AG04449 (cell line): ENCODE data around the gene SLC7A6.
A peak's percentile ranks its signal among the peaks of the same experiment; 100 is the strongest.

Experiments
- CTCF ChIA-PET: fragments of 350-600 bp; formaldehyde crosslinking; extraction: SDS; loops from one replicate; lab custom pipeline; 2021; ENCODE audit warnings: antibody characterized with exemption; lab: Yijun Ruan, JAX
- POLR2A ChIA-PET: fragments of 400-600, 350-600 bp; formaldehyde crosslinking; extraction: SDS; loops from one replicate; lab custom pipeline; 2020; ENCODE audit warnings: antibody characterized with exemption, inconsistent platforms; lab: Yijun Ruan, JAX
- DNase-seq: peaks from one replicate; pipeline ENCODE4 v3.0.0-alpha.2; 2010; ENCODE audit warnings: low read depth, low spot score
- H3K4me3 ChIP-seq: 2 replicates; pipeline ENCODE4 v1.5.1; 2011; ENCODE audit warnings: low read depth, mild to moderate bottlenecking, control low read depth, low read length
- TF ChIP-seq, protein P1 (sequence below): IDR thresholded peaks from one replicate; pipeline ENCODE4 v1.5.1; 2011; ENCODE audit warnings: mild to moderate bottlenecking, moderate library complexity, low read length, control low read depth, inconsistent platforms; ENCODE audit not compliant: insufficient read depth; ENCODE audit errors: missing control alignments

SLC7A6 gene

GRCh38 chr16:68310437-68310773 is 46.1 kb downstream of the SLC7A6 start:
- ChIA-PET POLR2A (interaction anchor here (0.7 to 1.8 kb wide), 12 partner anchors 10 to 73 kb away, joined by 3 to 19 read pairs (median 6); partner anchors contain the start of genes PLA2G15 and SLC7A6), CTCF (interaction anchor here (1.2 to 2.4 kb wide), 5 partner anchors 10 to 48 kb away, joined by 3 to 34 read pairs (median 4); partner anchors contain the start of gene SLC7A6)
- TF ChIP-seq, protein P1, sequence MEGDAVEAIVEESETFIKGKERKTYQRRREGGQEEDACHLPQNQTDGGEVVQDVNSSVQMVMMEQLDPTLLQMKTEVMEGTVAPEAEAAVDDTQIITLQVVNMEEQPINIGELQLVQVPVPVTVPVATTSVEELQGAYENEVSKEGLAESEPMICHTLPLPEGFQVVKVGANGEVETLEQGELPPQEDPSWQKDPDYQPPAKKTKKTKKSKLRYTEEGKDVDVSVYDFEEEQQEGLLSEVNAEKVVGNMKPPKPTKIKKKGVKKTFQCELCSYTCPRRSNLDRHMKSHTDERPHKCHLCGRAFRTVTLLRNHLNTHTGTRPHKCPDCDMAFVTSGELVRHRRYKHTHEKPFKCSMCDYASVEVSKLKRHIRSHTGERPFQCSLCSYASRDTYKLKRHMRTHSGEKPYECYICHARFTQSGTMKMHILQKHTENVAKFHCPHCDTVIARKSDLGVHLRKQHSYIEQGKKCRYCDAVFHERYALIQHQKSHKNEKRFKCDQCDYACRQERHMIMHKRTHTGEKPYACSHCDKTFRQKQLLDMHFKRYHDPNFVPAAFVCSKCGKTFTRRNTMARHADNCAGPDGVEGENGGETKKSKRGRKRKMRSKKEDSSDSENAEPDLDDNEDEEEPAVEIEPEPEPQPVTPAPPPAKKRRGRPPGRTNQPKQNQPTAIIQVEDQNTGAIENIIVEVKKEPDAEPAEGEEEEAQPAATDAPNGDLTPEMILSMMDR: no peak
- DNase-seq: no peak
- peak overlapping the region; percentile 96 for H3K4me3 ChIP-seq

DNA sequence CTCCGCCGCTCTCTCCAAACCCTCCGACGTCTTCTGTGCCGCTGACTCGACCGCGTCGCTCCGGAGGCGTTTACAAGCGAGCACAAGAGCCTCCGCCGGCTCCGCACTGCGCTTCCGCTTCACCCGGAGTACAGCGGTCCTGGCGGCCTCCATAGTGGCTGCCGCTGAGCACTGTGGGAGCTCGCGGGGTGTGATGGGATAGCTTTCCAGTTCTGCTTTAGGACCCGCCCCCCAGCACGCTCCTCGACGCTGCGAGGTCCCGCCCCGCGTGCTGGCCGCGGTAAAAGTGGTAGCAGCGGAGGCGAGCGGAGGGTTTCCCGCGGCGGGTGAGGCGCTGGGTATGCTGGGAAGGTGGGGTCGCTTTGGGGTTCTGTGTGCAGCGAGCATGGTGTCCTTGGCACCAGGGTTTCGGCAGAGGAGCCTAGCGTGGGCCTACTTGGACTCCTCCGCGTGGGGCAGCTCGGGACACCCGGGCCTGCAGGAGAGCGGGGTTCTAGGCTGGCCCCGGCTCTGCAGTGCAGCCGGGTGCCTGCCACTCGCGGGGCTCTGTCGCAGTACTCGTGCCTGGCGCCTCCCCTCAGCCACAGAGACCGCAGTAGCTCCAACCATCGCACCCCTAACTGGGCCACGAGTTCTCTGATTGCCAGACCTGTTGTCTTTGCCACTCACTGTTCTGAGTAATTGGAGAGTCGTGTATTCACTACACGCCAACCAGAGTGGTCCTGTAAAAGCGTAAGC is 46.6 kb downstream of the SLC7A6 start, which contains the start of the genes PRMT7 and SLC7A6OS:
PRMT7 (plus strand) TSS at position 246 of the 738 bp plus-strand sequence. CDS start 4,961 bp downstream, outside the sequence.
SLC7A6OS (minus strand) TSS at position 173 of the 738 bp plus-strand sequence; CDS start at position 153, 20 bp downstream.
- H3K4me3 ChIP-seq: peak within 1 kb of the TSS; percentile 96
- CTCF ChIA-PET: interaction anchor here (1.0 to 2.4 kb wide), 6 partner anchors 10 to 211 kb away, joined by 3 to 34 read pairs (median 4); partner anchors contain the start of gene SLC7A6
- TF ChIP-seq, protein P1: no peak
- no peak for DNase-seq
- POLR2A ChIA-PET: interaction anchor here (0.7 to 1.8 kb wide), 12 partner anchors 9 to 74 kb away, joined by 3 to 19 read pairs (median 6); partner anchors contain the start of genes PLA2G15 and SLC7A6

GRCh38 chr16:68313116-68313515 is 48.8 kb downstream of the SLC7A6 start:
- DNase-seq: no peak
- TF ChIP-seq, protein P1: no peak
- no peak overlapping the region for H3K4me3 ChIP-seq
- ChIA-PET CTCF (interaction anchor here (1.2 to 2.8 kb wide), 2 partner anchors 15 to 51 kb away, joined by 3 to 9 read pairs; no protein-coding TSS in a partner anchor), POLR2A (no interaction called here)

GRCh38 chr16:68319185-68319908 is 55.0 kb downstream of the SLC7A6 start:
- TF ChIP-seq, protein P1: no peak
- H3K4me3 ChIP-seq: no peak overlapping the region
- ChIA-PET CTCF (interaction anchor here (1.0 to 2.6 kb wide), 2 partner anchors 9 to 55 kb away, joined by 3 to 15 read pairs; partner anchors contain the start of gene SLC7A6), POLR2A (interaction anchor here (2.7 kb wide), 1 partner anchor 8 kb away, joined by 11 read pairs; the partner anchor contains the start of genes PRMT7 and SLC7A6OS)
- DNase-seq: no peak

DNA sequence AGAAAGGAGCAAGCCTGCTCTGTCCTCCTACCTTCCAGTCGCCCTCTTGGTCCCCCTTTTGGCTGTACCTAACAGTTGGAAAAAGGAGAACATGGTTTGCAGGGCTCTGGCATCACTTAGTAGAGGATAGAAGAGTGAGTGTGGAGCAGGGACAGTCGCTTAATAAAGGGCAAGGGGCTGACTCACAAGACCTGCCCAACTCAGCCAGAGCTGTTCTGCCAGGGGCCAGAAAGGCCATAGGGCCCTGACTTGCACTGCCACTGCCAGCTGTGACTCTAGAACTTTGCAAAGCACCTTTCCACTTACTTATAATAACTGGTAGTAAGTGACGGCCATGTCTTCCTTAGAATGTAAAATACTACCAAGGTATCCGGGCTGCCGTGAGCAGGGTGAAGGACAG is 60.0 kb downstream of the SLC7A6 start:
- TF ChIP-seq, protein P1: no peak
- ChIA-PET CTCF (interaction anchor here (15.2 kb wide), 1 partner anchor 63 kb away, joined by 374 read pairs; the partner anchor contains the start of gene SLC7A6), POLR2A (interaction anchor here (1.0 kb wide), 1 partner anchor 13 kb away, joined by 4 read pairs; the partner anchor contains the start of genes PRMT7 and SLC7A6OS)
- H3K4me3 ChIP-seq: no peak overlapping the region
- no peak for DNase-seq
